ENCODE measurements around the gene PRRX2. TPM values are rescaled to one million over a fixed set of nuclear protein-coding genes. Genes with fewer than 3 reads are reported as not detected.
A peak's percentile ranks its signal among the peaks of the same experiment; 100 is the strongest.

PRRX2 gene
- total RNA-seq, 1 donor = 27.5 TPM

DNA sequence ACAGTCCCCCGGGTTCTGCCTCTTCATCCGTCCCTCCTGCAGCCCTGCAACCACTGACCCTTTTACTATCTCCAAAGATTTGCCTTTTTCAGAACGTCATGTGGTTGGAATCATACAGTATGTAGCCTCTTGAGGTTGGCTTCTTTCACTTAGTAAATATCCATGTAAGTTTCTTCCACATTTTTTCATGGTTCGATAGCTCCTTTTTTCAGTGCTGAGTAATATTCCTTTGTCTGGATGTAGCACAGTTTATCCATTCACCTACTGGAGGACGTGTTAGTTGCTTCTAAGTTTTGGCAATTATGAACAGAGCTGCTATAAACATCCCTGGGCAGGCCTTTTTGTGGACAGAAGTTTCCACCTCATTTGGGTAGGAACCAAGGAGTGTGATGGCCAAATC, 27.1 kb downstream of the PRRX2 start:
- no peak for TF ChIP-seq CTCF (IDR thresholded peaks at IDR 0.05; ENCODE audit: extremely low read depth, low read depth, low read length)
- H3K4me1 ChIP-seq (ENCODE audit: insufficient read depth, low read length) = peaks cover 25% of the 10 kb centered on the region
- no peak overlapping the region for H3K4me3 ChIP-seq (ENCODE audit: insufficient read depth, low read length)
- H3K27me3 ChIP-seq (ENCODE audit: insufficient read depth, low read length) = no peaks in the 10 kb centered on the region
- no peak for DNase-seq (ENCODE audit: insufficient read length, low spot score, missing footprints)
- no peaks in the 10 kb centered on the region for H3K9me3 ChIP-seq (ENCODE audit: low read depth, low read length)
- H3K27ac ChIP-seq (ENCODE audit: low read depth, low read length) = no peak overlapping the region
- peaks cover 5% of the 10 kb centered on the region for H3K36me3 ChIP-seq (ENCODE audit: insufficient read depth, low read length)
- H4K20me1 ChIP-seq (ENCODE audit: insufficient read depth, low read length) = peaks cover 8% of the 10 kb centered on the region
- H2AFZ ChIP-seq (ENCODE audit: low read length) = no peak overlapping the region
- no peak overlapping the region for H3K4me2 ChIP-seq (ENCODE audit: insufficient read depth, low read length)
- peaks cover 7% of the 10 kb centered on the region for H3K79me2 ChIP-seq (ENCODE audit: insufficient read depth, low read length)

DNA sequence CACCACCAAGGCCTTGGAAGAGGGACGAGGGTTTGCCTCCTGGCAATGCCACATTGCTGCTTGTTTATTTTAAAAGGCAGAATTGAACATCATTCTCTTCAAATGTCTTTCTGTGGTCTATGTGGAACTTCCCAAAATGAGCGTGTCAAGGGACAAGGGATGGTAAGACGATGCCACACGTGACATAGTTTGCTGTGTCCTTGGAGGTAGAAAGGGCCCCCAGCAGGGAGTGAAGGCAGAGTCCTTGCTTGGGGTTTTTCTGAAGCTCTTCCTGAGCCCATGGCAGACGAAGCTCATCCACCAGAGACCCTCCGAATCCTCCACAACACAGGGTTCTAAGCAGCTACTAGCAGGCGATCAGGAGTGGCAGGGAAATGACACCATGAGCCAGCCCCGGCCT, 28.3 kb downstream of the PRRX2 start:
- peaks cover 36% of the 10 kb centered on the region for H3K4me1 ChIP-seq (ENCODE audit: insufficient read depth, low read length)
- H3K36me3 ChIP-seq (ENCODE audit: insufficient read depth, low read length) = peaks cover 5% of the 10 kb centered on the region
- H3K4me3 ChIP-seq (ENCODE audit: insufficient read depth, low read length) = no peak overlapping the region
- peak overlapping the region; percentile 42 for H2AFZ ChIP-seq (ENCODE audit: low read length)
- DNase-seq (ENCODE audit: insufficient read length, low spot score, missing footprints) = peak; percentile 77
- no peaks in the 10 kb centered on the region for H3K27me3 ChIP-seq (ENCODE audit: insufficient read depth, low read length)
- no peaks in the 10 kb centered on the region for H3K9me3 ChIP-seq (ENCODE audit: low read depth, low read length)
- H3K27ac ChIP-seq (ENCODE audit: low read depth, low read length) = peak overlapping the region; percentile 69
- peaks cover 4% of the 10 kb centered on the region for H4K20me1 ChIP-seq (ENCODE audit: insufficient read depth, low read length)
- H3K4me2 ChIP-seq (ENCODE audit: insufficient read depth, low read length) = peak overlapping the region; percentile 51
- H3K79me2 ChIP-seq (ENCODE audit: insufficient read depth, low read length) = peaks cover 6% of the 10 kb centered on the region
- no peak for TF ChIP-seq CTCF (IDR thresholded peaks at IDR 0.05; ENCODE audit: extremely low read depth, low read depth, low read length)

GRCh38 chr9:129694243-129694646, 28.8 kb downstream of the PRRX2 start:
- H3K4me1 ChIP-seq (ENCODE audit: insufficient read depth, low read length) = peaks cover 38% of the 10 kb centered on the region
- H3K36me3 ChIP-seq (ENCODE audit: insufficient read depth, low read length) = peaks cover 5% of the 10 kb centered on the region
- H2AFZ ChIP-seq (ENCODE audit: low read length) = peak overlapping the region; percentile 42
- peak overlapping the region; percentile 19 for H3K4me3 ChIP-seq (ENCODE audit: insufficient read depth, low read length)
- H3K79me2 ChIP-seq (ENCODE audit: insufficient read depth, low read length) = peaks cover 8% of the 10 kb centered on the region
- peak overlapping the region; percentile 51 for H3K4me2 ChIP-seq (ENCODE audit: insufficient read depth, low read length)
- H4K20me1 ChIP-seq (ENCODE audit: insufficient read depth, low read length) = no peaks in the 10 kb centered on the region
- TF ChIP-seq CTCF (IDR thresholded peaks at IDR 0.05; ENCODE audit: extremely low read depth, low read depth, low read length) = no peak
- no peaks in the 10 kb centered on the region for H3K9me3 ChIP-seq (ENCODE audit: low read depth, low read length)
- DNase-seq (ENCODE audit: insufficient read length, low spot score, missing footprints) = peak; percentile 80
- peak overlapping the region; percentile 69 for H3K27ac ChIP-seq (ENCODE audit: low read depth, low read length)
- no peaks in the 10 kb centered on the region for H3K27me3 ChIP-seq (ENCODE audit: insufficient read depth, low read length)

GRCh38 chr9:129695870-129696269, 30.4 kb downstream of the PRRX2 start:
- no peaks in the 10 kb centered on the region for H3K27me3 ChIP-seq (ENCODE audit: insufficient read depth, low read length)
- peaks cover 5% of the 10 kb centered on the region for H3K79me2 ChIP-seq (ENCODE audit: insufficient read depth, low read length)
- H2AFZ ChIP-seq (ENCODE audit: low read length) = no peak overlapping the region
- H3K36me3 ChIP-seq (ENCODE audit: insufficient read depth, low read length) = peaks cover 5% of the 10 kb centered on the region
- no peak overlapping the region for H3K4me2 ChIP-seq (ENCODE audit: insufficient read depth, low read length)
- H3K27ac ChIP-seq (ENCODE audit: low read depth, low read length) = no peak overlapping the region
- peaks cover 38% of the 10 kb centered on the region for H3K4me1 ChIP-seq (ENCODE audit: insufficient read depth, low read length)
- H3K4me3 ChIP-seq (ENCODE audit: insufficient read depth, low read length) = no peak overlapping the region
- no peaks in the 10 kb centered on the region for H4K20me1 ChIP-seq (ENCODE audit: insufficient read depth, low read length)
- TF ChIP-seq CTCF (IDR thresholded peaks at IDR 0.05; ENCODE audit: extremely low read depth, low read depth, low read length) = no peak
- peak; percentile 44 for DNase-seq (ENCODE audit: insufficient read length, low spot score, missing footprints)
- no peaks in the 10 kb centered on the region for H3K9me3 ChIP-seq (ENCODE audit: low read depth, low read length)

All from osteoblast (primary cell).